ENCODE measurements around the gene SAXO2.
"Not testable (repeated sequence)": the region's sequence is repeated elsewhere in the genome, so short reads cannot be mapped to it uniquely, and the experiment has no call there.

Gene SAXO2

DNA sequence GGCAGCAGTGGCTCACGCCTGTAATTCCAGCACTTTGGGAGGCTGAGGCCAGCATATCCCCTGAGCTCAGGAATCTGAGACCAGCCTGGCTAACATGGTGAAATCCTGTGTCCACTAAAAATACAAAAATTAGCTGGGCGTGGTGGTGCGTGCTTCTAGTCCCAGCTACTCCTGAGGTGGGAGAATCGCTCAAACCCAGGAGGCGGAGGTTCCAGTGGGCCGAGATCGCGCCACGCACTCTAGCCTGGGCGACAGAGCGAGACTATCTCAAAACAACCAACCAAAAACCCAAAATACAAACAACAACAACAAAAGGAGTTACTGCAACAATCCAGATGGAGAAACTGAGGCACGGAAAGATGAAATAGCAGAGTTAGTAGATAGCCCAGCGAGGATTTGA is 35.4 kb downstream of the SAXO2 start:
- no peak overlapping the region for H3K4me3 ChIP-seq (ENCODE audit: control insufficient read depth, low read depth, low read length)
- no peak for DNase-seq (ENCODE audit: low read depth)
- TF ChIP-seq, protein P1, sequence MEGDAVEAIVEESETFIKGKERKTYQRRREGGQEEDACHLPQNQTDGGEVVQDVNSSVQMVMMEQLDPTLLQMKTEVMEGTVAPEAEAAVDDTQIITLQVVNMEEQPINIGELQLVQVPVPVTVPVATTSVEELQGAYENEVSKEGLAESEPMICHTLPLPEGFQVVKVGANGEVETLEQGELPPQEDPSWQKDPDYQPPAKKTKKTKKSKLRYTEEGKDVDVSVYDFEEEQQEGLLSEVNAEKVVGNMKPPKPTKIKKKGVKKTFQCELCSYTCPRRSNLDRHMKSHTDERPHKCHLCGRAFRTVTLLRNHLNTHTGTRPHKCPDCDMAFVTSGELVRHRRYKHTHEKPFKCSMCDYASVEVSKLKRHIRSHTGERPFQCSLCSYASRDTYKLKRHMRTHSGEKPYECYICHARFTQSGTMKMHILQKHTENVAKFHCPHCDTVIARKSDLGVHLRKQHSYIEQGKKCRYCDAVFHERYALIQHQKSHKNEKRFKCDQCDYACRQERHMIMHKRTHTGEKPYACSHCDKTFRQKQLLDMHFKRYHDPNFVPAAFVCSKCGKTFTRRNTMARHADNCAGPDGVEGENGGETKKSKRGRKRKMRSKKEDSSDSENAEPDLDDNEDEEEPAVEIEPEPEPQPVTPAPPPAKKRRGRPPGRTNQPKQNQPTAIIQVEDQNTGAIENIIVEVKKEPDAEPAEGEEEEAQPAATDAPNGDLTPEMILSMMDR (IDR thresholded peaks at IDR 0.05; ENCODE audit: control insufficient read depth, insufficient read depth, low read depth, low read length, missing control alignments), result no peak

DNA sequence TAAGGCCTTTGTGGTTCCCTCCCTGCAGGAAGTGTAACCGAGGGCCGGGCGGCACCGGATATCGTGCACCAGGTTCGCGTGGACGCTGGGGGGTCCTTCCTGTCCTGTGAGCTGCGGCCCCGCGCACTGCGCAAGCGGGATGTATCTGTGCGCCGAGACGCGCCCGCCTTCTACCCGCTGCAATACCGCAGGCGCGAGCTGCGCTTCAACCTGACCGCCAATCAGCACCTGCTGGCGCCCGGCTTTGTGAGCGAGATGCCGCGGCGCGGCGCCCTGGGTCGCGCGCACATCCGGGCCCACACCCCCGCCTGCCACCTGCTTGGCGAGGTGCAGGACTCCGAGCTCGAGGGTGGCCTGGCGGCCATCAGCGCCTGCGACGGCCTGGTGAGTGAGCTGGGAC is 35.9 kb downstream of the SAXO2 start:
- TF ChIP-seq, protein P1 (IDR thresholded peaks at IDR 0.05; ENCODE audit: control insufficient read depth, insufficient read depth, low read depth, low read length, missing control alignments), result no peak
- DNase-seq (ENCODE audit: low read depth), result no peak
- no peak overlapping the region for H3K4me3 ChIP-seq (ENCODE audit: control insufficient read depth, low read depth, low read length)

DNA sequence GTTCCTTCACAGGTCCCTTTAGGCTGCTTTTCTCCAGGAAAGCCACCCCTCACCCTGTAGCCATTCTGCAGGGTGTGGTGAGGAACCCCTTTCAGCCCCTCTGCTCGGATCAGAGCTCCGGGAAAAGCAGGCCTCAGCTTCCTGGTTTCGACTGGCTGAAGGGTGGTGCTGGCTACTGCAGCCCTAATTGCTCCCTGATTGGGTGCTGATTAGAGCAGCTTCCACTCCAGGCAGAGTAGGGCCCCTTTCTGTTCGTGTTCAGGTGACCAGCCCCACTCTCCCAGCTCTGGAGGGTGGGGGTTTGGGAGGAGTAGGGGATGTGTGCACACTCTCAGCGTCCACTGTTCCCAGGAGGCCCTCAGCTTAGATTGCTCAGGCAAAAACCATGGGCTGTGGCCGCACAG is 36.9 kb downstream of the SAXO2 start:
- not testable (repeated sequence) for DNase-seq (ENCODE audit: low read depth); H3K4me3 ChIP-seq (ENCODE audit: control insufficient read depth, low read depth, low read length)

DNA sequence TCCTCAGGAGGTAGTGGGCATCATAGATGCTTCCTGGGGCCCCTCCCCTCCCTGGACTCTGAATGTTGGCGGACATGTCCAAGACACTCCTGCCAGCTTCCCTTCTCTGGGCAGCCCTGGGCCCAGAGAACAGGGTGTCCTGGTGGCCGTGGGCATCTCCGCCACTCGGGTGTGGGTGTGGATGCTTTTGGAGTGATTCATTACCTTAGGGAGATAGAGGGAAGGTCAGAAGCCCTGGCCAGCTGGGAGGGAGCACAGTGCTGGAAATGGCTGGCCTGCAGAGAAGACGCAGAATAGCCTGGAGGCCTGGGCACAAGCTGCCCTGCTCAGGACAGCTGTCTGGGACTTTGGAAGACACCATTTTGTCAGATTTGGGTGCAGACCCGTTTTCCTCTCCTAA is 37.7 kb downstream of the SAXO2 start:
- DNase-seq (ENCODE audit: low read depth); H3K4me3 ChIP-seq (ENCODE audit: control insufficient read depth, low read depth, low read length): not testable (repeated sequence)

DNA sequence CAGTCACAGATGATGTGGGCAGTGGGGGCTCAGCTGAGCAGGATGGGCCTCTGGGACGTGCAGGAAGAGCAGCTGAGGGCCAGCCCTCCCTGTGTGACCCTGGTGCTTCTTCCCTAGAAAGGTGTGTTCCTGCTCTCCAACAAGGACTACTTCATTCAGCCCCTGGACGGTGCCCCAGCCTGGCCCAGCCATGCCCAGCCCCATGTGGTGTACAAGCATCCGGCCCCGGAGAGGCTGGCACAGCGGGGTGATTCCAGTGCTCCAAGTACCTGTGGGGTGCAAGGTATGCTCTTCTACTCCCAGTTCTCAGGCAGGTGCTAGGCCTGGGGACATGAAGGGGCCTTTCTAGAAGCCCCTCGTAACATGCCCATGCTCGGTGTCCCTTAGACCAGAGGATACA is 38.3 kb downstream of the SAXO2 start:
- H3K4me3 ChIP-seq (ENCODE audit: control insufficient read depth, low read depth, low read length), result no peak overlapping the region
- TF ChIP-seq, protein P1 (IDR thresholded peaks at IDR 0.05; ENCODE audit: control insufficient read depth, insufficient read depth, low read depth, low read length, missing control alignments), result no peak
- DNase-seq (ENCODE audit: low read depth), result no peak

DNA sequence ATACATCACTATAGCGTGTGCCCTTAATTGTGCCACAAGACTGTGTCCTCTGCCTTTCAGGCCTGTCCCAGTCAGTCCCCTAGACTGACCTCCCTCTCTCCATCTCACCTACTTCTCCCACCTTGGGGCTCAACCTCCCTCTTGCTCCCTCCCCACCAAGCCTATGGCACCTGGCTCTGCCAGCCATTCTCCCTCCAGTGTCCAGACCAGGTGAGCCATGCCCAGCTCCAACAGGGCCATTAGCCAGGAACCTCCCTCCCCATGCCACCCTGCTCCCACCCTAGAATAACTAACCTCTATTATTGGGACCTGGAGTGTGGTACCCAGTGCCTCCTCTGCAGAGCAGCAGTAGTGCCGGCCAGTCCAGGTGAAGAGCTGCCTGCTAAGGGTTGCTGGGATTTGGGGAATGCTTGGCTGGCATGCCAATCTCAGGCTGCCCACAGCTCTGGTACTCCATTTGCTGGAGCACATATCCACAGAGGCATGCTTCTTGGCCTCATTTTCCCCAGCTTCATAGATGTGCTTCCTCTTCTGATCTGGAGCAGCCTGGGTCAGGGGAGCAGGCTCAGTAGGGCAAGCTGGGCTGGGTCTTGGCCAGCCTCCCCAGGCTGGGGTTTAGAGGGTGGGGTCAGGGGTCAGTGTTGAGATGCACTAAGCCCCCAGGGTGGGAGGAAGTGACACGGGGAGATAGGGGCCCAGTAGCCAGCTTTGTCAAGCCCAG is 38.8 kb downstream of the SAXO2 start:
- TF ChIP-seq, protein P1 (IDR thresholded peaks at IDR 0.05; ENCODE audit: control insufficient read depth, insufficient read depth, low read depth, low read length, missing control alignments), result no peak
- no peak for DNase-seq (ENCODE audit: low read depth)
- H3K4me3 ChIP-seq (ENCODE audit: control insufficient read depth, low read depth, low read length), result no peak overlapping the region

DNA sequence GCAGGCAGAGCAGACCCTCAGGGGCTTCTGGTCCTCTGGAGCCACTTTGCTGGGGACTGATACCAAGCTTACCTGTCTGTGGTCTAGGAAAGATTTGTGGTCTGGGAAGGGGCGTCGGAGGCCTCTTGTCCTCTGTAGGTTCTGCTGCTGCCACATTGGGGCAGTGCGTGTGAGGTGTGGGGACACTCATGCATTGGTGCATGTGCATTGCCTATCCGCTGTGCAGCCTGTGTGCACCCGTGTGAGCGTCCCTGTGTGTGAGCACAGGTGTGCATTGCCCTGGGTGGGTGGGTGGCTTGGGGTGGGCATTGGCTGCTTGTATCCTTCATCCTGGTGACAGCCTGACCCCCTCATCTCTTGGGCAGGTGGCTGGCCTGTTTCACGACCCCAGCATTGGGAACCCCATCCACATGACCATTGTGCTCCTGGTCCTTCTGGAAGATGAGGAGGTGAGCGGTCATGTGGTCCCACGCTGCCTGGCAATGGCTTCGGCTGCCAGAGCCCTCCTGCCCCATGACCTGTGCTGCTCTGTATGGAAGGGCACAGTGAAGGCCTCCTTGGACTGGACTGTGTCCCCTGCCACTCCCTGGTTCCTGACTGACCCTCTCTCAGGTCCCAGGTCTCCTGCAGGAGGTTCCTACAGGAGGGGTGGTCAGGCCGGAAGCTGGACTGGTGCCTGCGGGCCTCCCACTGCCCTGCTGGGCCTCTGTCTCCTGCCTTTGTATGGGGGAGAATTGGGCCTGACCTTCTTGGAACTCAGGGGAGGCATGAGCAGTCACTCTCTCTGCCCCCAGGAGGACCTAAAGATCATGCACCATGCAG is 41.5 kb downstream of the SAXO2 start:
- TF ChIP-seq, protein P1 (IDR thresholded peaks at IDR 0.05; ENCODE audit: control insufficient read depth, insufficient read depth, low read depth, low read length, missing control alignments), result no peak
- no peak for DNase-seq (ENCODE audit: low read depth)
- no peak overlapping the region for H3K4me3 ChIP-seq (ENCODE audit: control insufficient read depth, low read depth, low read length)
